KOPT-K1 (cell line): Measurements from ENCODE around the gene DPP3.

Experiments
- H3K27ac ChIP-seq: fragments of 200-600 bp; sonication (generic); 2 replicates; pipeline ENCODE4 v1.5.1; 2016; ENCODE audit warnings: antibody characterized with exemption, mild to moderate bottlenecking, low read depth, low read length; ENCODE audit not compliant: poor library complexity, severe bottlenecking
- H3K36me3 ChIP-seq: fragments of 200-600 bp; sonication (generic); 2 replicates; pipeline ENCODE4 v1.5.1; 2017; ENCODE audit warnings: antibody characterized with exemption, mild to moderate bottlenecking, low read length, moderate library complexity; ENCODE audit not compliant: insufficient read depth
- H3K9me3 ChIP-seq: fragments of 200-600 bp; sonication (generic); 2 replicates; pipeline ENCODE4 v1.5.1; 2017; ENCODE audit warnings: antibody characterized with exemption, low read length, mild to moderate bottlenecking; ENCODE audit not compliant: insufficient read depth, poor library complexity, severe bottlenecking

DPP3 gene

GRCh38 chr11:66471142-66471541 lies 9.1 kb upstream of the DPP3 start:
- H3K9me3 ChIP-seq = no peaks in the 10 kb centered on the region
- no peaks in the 10 kb centered on the region for H3K36me3 ChIP-seq
- H3K27ac ChIP-seq = no peak overlapping the region

GRCh38 chr11:66472054-66472453 lies 8.2 kb upstream of the DPP3 start:
- Histone ChIP-seq H3K27ac (no peak overlapping the region), H3K36me3 (no peaks in the 10 kb centered on the region), H3K9me3 (no peaks in the 10 kb centered on the region)

- Histone ChIP-seq H3K27ac (no peak overlapping the region), H3K36me3 (no peaks in the 10 kb centered on the region), H3K9me3 (no peaks in the 10 kb centered on the region)
These were observed 7.1 kb upstream of the DPP3 start for GRCh38 chr11:66473167-66473566.

- H3K27ac ChIP-seq = no peak overlapping the region
- no peaks in the 10 kb centered on the region for H3K36me3 ChIP-seq
- H3K9me3 ChIP-seq = no peaks in the 10 kb centered on the region
These were observed 6.4 kb upstream of the DPP3 start for GRCh38 chr11:66473608-66474515.

DNA sequence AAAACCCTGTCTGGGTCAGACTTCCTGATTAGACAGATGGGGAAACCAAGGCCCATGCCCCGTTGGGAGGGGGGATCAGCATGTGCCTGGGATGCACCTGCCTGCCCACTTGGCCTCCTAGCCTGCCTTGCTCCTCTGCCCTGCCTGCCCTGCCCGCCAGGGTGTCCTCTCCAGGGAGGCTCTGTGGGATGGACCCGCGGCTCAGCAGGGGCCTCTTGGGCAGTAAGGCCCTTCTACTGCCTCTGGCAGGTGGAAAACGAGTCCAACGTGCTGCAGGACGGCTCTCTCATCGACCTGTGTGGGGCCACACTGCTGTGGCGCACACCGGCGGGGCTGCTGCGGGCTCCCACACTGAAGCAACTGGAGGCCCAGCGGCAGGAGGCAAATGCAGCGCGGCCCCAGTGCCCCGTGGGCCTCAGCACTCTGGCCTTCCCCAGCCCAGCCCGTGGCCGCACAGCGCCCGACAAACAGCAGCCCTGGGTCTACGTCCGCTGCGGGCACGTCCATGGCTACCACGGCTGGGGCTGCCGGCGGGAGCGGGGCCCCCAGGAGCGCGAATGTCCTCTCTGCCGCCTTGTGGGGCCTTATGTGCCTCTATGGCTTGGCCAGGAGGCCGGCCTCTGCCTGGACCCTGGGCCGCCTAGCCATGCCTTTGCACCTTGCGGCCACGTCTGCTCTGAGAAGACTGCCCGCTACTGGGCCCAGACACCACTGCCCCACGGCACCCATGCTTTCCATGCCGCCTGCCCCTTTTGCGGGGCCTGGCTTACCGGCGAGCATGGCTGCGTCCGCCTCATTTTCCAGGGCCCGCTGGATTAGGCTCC lies 4.7 kb upstream of the DPP3 start:
- Histone ChIP-seq H3K36me3 (no peaks in the 10 kb centered on the region), H3K27ac (no peak overlapping the region), H3K9me3 (no peaks in the 10 kb centered on the region)

DNA sequence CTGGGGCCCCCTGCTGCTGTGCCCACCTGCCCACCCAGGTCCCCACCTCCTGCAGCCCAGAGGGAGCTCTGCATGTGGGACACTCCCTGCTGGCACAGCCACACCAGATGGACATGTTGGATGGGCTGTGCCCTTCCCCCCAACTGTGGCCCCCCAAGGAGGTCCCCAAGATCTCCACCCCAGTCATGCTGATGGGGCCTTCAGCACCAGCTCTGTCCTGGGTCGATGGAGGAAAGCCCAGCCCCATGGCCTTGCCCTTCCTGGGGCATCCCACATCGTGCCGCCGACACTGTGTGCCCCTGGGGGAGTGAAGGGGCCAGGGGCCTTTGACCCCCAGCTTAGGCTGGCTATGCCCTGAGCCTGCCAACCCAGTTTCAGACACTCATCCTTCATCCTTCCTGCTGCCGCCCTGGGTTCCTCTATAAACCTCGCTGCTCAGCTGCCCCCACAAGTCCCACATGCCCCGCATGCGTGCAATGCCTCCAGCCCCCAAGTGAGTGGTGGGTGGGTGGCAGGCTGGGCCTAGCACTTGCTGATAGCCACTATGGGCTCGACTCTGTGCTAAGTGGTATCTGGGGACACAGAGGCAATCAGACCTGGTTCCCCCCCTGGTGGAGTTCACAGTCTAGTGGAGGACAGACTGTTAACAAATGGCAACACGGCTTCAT lies 3.9 kb upstream of the DPP3 start:
- Histone ChIP-seq H3K36me3 (no peaks in the 10 kb centered on the region), H3K9me3 (no peaks in the 10 kb centered on the region), H3K27ac (no peak overlapping the region)

DNA sequence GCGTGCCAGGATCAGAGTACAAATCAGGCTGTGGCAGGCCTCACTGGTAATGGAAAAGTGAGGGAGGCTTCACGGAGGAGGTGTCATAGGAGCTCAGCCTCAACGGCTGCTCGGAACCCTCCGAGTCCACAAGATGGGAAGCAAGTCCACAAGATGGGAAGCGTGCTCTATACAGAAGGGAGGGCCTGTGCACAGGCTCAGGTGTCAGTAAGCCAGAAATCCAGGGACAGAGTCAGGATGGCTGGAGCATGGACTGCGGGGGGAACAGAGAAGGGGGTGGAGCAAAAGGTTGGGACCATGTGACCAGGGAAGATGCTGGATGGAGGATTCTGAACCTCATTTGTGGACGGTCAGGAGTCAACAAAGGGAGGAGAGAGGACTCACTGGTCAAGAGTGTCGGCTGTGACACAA lies 3.4 kb upstream of the DPP3 start:
- Histone ChIP-seq H3K9me3 (no peaks in the 10 kb centered on the region), H3K27ac (no peak overlapping the region), H3K36me3 (no peaks in the 10 kb centered on the region)

DNA sequence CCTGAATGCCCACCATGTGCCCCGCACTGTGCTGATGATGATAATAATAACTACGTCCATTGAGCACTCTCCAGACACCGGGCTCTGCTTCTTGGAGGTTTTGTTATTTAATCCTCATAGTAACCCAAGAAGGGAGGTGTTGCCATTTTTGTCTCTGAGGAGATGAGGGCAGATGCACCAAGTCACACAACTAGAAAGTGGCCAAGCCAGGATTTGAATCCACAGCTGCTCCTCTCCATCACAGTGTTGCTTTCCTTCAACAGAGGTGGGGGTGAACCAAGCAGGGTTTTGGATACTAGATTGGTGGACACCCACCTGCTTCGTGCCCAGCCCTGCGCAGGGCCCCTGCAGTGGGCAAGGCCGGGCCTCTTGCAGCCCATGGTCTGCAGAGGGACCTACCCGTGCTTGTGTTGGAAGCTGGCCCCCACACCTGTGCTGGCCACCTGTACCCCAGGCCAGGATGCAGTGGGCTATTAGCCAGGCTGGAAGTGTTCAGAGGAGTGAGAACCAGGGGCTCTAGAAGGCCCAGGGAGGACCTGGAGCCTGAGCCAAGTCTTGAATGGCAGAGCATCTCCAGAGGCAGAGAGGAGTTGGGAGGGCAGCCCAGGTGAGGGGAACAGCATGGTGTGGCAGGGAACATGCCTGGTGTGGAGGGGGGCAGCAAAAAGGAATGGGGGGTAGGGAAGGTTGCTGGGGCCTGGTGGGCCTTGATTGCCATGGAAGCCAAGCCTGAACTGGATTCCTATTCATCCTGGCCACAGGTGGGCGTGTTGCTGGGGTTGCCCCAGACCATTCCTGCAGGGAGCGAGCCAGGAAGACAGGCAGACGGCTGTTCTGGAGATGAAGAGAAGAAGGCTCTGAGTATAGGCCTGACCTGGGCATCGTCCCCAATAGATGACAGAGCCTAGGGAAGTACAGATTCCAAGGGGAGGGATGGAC lies 2.7 kb upstream of the DPP3 start:
- Histone ChIP-seq H3K27ac (no peak overlapping the region), H3K36me3 (peaks cover 4% of the 10 kb centered on the region; the same call in 1 of the 2 replicates), H3K9me3 (no peaks in the 10 kb centered on the region)

- peak overlapping the region; percentile 78 for H3K27ac ChIP-seq
- peaks cover 17% of the 10 kb centered on the region; the same call in 1 of the 2 replicates for H3K36me3 ChIP-seq
- H3K9me3 ChIP-seq = no peaks in the 10 kb centered on the region
These were observed 1.4 kb upstream of the DPP3 start for GRCh38 chr11:66478729-66479393.

GRCh38 chr11:66479394-66480116 lies 679 bp upstream of the DPP3 start:
- no peaks in the 10 kb centered on the region for H3K9me3 ChIP-seq
- peak overlapping the region; percentile 78 for H3K27ac ChIP-seq
- peaks cover 22% of the 10 kb centered on the region; the same call in 1 of the 2 replicates for H3K36me3 ChIP-seq

GRCh38 chr11:66484806-66485380 lies 4.7 kb downstream of the DPP3 start:
- no peaks in the 10 kb centered on the region for H3K9me3 ChIP-seq
- H3K27ac ChIP-seq = no peak overlapping the region
- H3K36me3 ChIP-seq = peaks cover 76% of the 10 kb centered on the region

- no peak overlapping the region for H3K27ac ChIP-seq
- H3K36me3 ChIP-seq = peaks cover 94% of the 10 kb centered on the region
- H3K9me3 ChIP-seq = no peaks in the 10 kb centered on the region
These were observed 8.7 kb downstream of the DPP3 start for GRCh38 chr11:66488957-66489356.

GRCh38 chr11:66489636-66490035 lies 9.4 kb downstream of the DPP3 start:
- H3K27ac ChIP-seq = no peak overlapping the region
- H3K9me3 ChIP-seq = no peaks in the 10 kb centered on the region
- H3K36me3 ChIP-seq = peaks cover 96% of the 10 kb centered on the region
